ENCODE data around the gene MPI. TPM values are rescaled to one million over a fixed set of nuclear protein-coding genes. Genes with fewer than 3 reads are reported as not detected.
A peak's percentile ranks its signal among the peaks of the same experiment; 100 is the strongest.
"Not testable (repeated sequence)": the region's sequence is repeated elsewhere in the genome, so short reads cannot be mapped to it uniquely, and the experiment has no call there.

The MPI gene
- total RNA-seq, 2 experiments from 2014 or later, result 75.7 to 93.3 TPM

DNA sequence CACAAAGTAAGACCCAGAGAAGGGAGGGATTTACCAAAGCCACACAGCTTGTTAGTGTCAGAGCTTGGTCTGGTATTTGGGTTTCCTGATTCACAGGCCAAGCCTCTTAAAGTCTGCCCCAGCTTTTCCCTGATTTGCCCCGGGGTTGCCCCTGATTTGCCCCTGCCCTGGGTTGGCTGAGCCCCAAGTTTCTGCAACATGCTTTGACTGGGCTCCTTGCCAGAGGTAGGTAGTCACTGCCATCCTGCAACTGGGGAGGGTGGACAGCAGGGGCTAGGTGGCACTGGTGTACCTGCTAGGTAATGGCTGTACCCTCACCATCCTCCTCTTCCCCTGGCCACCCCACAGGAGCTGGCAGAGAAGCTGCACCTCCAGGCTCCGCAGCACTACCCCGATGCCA lies 2.5 kb downstream of the MPI start:
- ATAC-seq, result no peak
- Mint-ChIP-seq H3K4me1 (peaks cover 46% of the 10 kb centered on the region), H3K27ac (peak overlapping the region; percentile 31), H3K4me3 (no peak overlapping the region), H3K27me3 (no peaks in the 10 kb centered on the region), H3K36me3 (ENCODE audit: low read depth) (peaks cover 45% of the 10 kb centered on the region), H3K9me3 (ENCODE audit: low read depth) (no peaks in the 10 kb centered on the region)
- intact Hi-C loops (cut with DNase I, micrococcal nuclease), result loop anchor here in 1 of 2 experiments (5.0 kb wide), 1 partner anchor 110 kb away; the partner anchor contains the start of gene CSK
- peak; percentile 28 for DNase-seq
- POLR2A ChIA-PET, result interaction anchor here (1.0 kb wide), 1 partner anchor 14 kb away, joined by 3 read pairs; no protein-coding TSS in a partner anchor
- CTCF ChIA-PET, result interaction anchor here (0.6 to 1.7 kb wide), 2 partner anchors 9 to 116 kb away, joined by 3 to 17 read pairs; no protein-coding TSS in a partner anchor

GRCh38 chr15:74892931-74893330 lies 3.1 kb downstream of the MPI start:
- intact Hi-C loops (cut with DNase I, micrococcal nuclease), result loop anchor here in 1 of 2 experiments (5.0 kb wide), 1 partner anchor 111 kb away; the partner anchor contains the start of gene CSK
- DNase-seq (no peak), ATAC-seq (no peak)
- Mint-ChIP-seq H3K4me1 (peaks cover 46% of the 10 kb centered on the region), H3K4me3 (no peak overlapping the region), H3K36me3 (ENCODE audit: low read depth) (peaks cover 46% of the 10 kb centered on the region), H3K27me3 (no peaks in the 10 kb centered on the region), H3K9me3 (ENCODE audit: low read depth) (no peaks in the 10 kb centered on the region), H3K27ac (peak overlapping the region; percentile 53)
- ChIA-PET CTCF (interaction anchor here (0.7 kb wide), 1 partner anchor 9 kb away, joined by 4 read pairs; no protein-coding TSS in a partner anchor), POLR2A (no interaction called here)

DNA sequence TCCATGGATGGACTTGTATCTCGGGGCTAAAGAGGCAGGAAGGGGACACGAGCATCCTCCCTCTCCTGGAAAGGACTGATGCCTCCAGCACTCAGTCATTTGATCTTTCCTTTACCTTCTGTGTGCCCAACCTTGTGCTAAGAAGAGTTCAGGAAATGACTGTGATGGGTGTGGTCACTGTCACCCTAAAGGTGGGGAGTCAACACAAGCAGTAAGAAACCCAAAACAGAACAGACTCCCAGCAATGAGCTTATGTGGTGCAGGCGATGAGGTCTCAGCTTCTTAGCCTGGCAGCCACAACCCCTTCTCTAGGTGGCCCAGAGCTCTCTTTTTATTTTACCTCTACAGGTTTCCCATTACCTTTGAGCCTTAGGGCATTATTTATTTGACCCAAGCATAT lies 3.8 kb downstream of the MPI start:
- ChIA-PET CTCF (interaction anchor here (0.6 to 0.7 kb wide), 3 partner anchors 13 to 571 kb away, joined by 3 to 4 read pairs (median 3); partner anchors contain the start of gene FAM219B), POLR2A (interaction anchor here (0.6 to 1.0 kb wide), 3 partner anchors 44 to 1000 kb away, joined by 3 to 6 read pairs (median 6); partner anchors contain the start of gene COX5A)
- Mint-ChIP-seq H3K4me1 (peaks cover 46% of the 10 kb centered on the region), H3K27me3 (no peaks in the 10 kb centered on the region), H3K36me3 (ENCODE audit: low read depth) (peaks cover 49% of the 10 kb centered on the region), H3K27ac (peak overlapping the region; percentile 53), H3K9me3 (ENCODE audit: low read depth) (no peaks in the 10 kb centered on the region), H3K4me3 (no peak overlapping the region)
- intact Hi-C loops (cut with DNase I, micrococcal nuclease), result loop anchor here in 1 of 2 experiments (5.0 kb wide), 1 partner anchor 111 kb away; the partner anchor contains the start of gene CSK
- no peak for DNase-seq
- peak; percentile 11 for ATAC-seq

- not testable (repeated sequence) for DNase-seq; H3K9me3 Mint-ChIP-seq (ENCODE audit: low read depth); H3K27me3 Mint-ChIP-seq; H3K27ac Mint-ChIP-seq; ATAC-seq; H3K4me3 Mint-ChIP-seq
- ChIA-PET CTCF (interaction anchor here (0.6 to 0.7 kb wide), 3 partner anchors 47 to 627 kb away, joined by 3 read pairs; no protein-coding TSS in a partner anchor), POLR2A (interaction anchor here (0.7 to 1.0 kb wide), 2 partner anchors 44 to 46 kb away, joined by 6 read pairs; partner anchors contain the start of gene COX5A)
- peaks cover 49% of the 10 kb centered on the region for H3K36me3 Mint-ChIP-seq (ENCODE audit: low read depth)
- intact Hi-C loops (cut with DNase I, micrococcal nuclease), result loop anchor here in 1 of 2 experiments (5.0 kb wide), 1 partner anchor 112 kb away; the partner anchor contains the start of gene CSK
- H3K4me1 Mint-ChIP-seq, result peaks cover 39% of the 10 kb centered on the region
Measured at GRCh38 chr15:74894383-74894782, 4.5 kb downstream of the MPI start.

- Mint-ChIP-seq H3K27ac (no peak overlapping the region), H3K27me3 (no peaks in the 10 kb centered on the region), H3K4me1 (peaks cover 33% of the 10 kb centered on the region), H3K4me3 (no peak overlapping the region), H3K9me3 (ENCODE audit: low read depth) (no peaks in the 10 kb centered on the region), H3K36me3 (ENCODE audit: low read depth) (peaks cover 52% of the 10 kb centered on the region)
- DNase-seq, result no peak
- POLR2A ChIA-PET, result no interaction called here
- intact Hi-C loops (cut with DNase I, micrococcal nuclease), result no loop called here
- CTCF ChIA-PET, result interaction anchor here (0.6 to 1.5 kb wide), 2 partner anchors 125 to 660 kb away, joined by 4 to 5 read pairs; partner anchors contain the start of gene CCDC33
- ATAC-seq, result no peak
Measured at GRCh38 chr15:74895830-74896229, 6.0 kb downstream of the MPI start.

GRCh38 chr15:74896316-74896715 lies 6.5 kb downstream of the MPI start:
- peaks cover 53% of the 10 kb centered on the region for H3K36me3 Mint-ChIP-seq (ENCODE audit: low read depth)
- intact Hi-C loops (cut with DNase I, micrococcal nuclease), result no loop called here
- no peak overlapping the region for H3K4me3 Mint-ChIP-seq
- no peaks in the 10 kb centered on the region for H3K9me3 Mint-ChIP-seq (ENCODE audit: low read depth)
- DNase-seq, result no peak
- no peaks in the 10 kb centered on the region for H3K27me3 Mint-ChIP-seq
- ChIA-PET CTCF (interaction anchor here (0.7 to 1.5 kb wide), 2 partner anchors 41 to 125 kb away, joined by 3 to 4 read pairs; no protein-coding TSS in a partner anchor), POLR2A (no interaction called here)
- peaks cover 29% of the 10 kb centered on the region for H3K4me1 Mint-ChIP-seq
- H3K27ac Mint-ChIP-seq, result no peak overlapping the region
- ATAC-seq, result no peak

- H3K36me3 Mint-ChIP-seq (ENCODE audit: low read depth), result peaks cover 49% of the 10 kb centered on the region
- intact Hi-C loops (cut with DNase I, micrococcal nuclease), result no loop called here
- no peak overlapping the region for H3K27ac Mint-ChIP-seq
- H3K4me3 Mint-ChIP-seq, result no peak overlapping the region
- ChIA-PET CTCF (interaction anchor here (0.6 to 2.4 kb wide), 4 partner anchors 10 to 101 kb away, joined by 3 to 8 read pairs (median 4); partner anchors contain the start of gene FAM219B), POLR2A (no interaction called here)
- DNase-seq, result no peak
- ATAC-seq, result no peak
- H3K27me3 Mint-ChIP-seq, result no peaks in the 10 kb centered on the region
- peaks cover 28% of the 10 kb centered on the region for H3K4me1 Mint-ChIP-seq
- no peaks in the 10 kb centered on the region for H3K9me3 Mint-ChIP-seq (ENCODE audit: low read depth)
Measured at GRCh38 chr15:74897300-74897701, 7.5 kb downstream of the MPI start.

DNA sequence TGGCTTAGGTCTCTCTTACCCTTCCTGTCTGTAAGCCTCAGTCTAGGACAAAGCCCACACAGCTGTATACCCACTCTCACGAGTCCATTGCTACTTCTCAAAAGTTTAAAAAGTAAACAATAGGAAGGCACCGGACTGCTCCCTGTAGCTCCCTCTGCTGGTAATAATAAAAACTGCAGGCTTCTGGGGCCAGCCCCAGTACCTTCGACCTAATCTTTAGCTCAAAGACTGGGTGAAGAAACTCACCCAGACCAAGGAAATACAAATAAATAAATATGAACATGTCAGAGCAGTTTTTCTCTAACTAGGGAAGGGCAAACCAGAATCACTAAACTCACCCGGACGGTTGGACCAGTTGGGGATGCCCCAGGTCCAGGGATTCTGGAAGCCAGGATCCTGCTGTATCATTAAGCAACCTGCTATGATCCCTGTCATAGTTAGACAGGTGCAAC lies 11.8 kb downstream of the MPI start:
- H3K36me3 Mint-ChIP-seq (ENCODE audit: low read depth), result peaks cover 45% of the 10 kb centered on the region

GRCh38 chr15:74902295-74903075 lies 12.6 kb downstream of the MPI start:
- H3K27ac Mint-ChIP-seq, result peak overlapping the region; percentile 47
- H3K9me3 Mint-ChIP-seq (ENCODE audit: low read depth), result no peaks in the 10 kb centered on the region
- H3K36me3 Mint-ChIP-seq (ENCODE audit: low read depth), result peaks cover 44% of the 10 kb centered on the region
- POLR2A ChIA-PET, result no interaction called here
- DNase-seq (no peak), ATAC-seq (no peak)
- intact Hi-C loops (cut with DNase I, micrococcal nuclease), result loop anchor here in 1 of 2 experiments (5.0 kb wide), 2 partner anchors 265 to 285 kb away; partner anchors contain the start of gene CLK3
- H3K4me1 Mint-ChIP-seq, result peaks cover 40% of the 10 kb centered on the region
- no peak overlapping the region for H3K4me3 Mint-ChIP-seq
- no peaks in the 10 kb centered on the region for H3K27me3 Mint-ChIP-seq
- CTCF ChIA-PET, result interaction anchor here (0.7 to 6.1 kb wide), 50 partner anchors 8 to 362 kb away, joined by 3 to 64 read pairs (median 5); partner anchors contain the start of genes ARID3B, COX5A, CPLX3 and MPI

More for the DNA sequence above, 11.8 kb downstream of the MPI start:
- ATAC-seq, result peak; percentile 34
- CTCF ChIA-PET, result interaction anchor here (0.6 to 6.1 kb wide), 60 partner anchors 9 to 730 kb away, joined by 3 to 64 read pairs (median 4); partner anchors contain the start of genes ARID3B, COX5A, CPLX3 and EDC3
- intact Hi-C loops (cut with DNase I, micrococcal nuclease), result loop anchor here (1.0 to 5.0 kb wide), 5 partner anchors 49 to 284 kb away; partner anchors contain the start of genes CLK3 (in 1 of the 2) and ULK3 (in 1 of the 2)
- H3K4me3 Mint-ChIP-seq, result no peak overlapping the region
- peak overlapping the region; percentile 59 for H3K27ac Mint-ChIP-seq
- no peaks in the 10 kb centered on the region for H3K9me3 Mint-ChIP-seq (ENCODE audit: low read depth)
- DNase-seq, result peak; percentile 72
- POLR2A ChIA-PET, result interaction anchor here (0.6 kb wide), 2 partner anchors 117 to 887 kb away, joined by 3 read pairs; no protein-coding TSS in a partner anchor
- H3K27me3 Mint-ChIP-seq, result no peaks in the 10 kb centered on the region
- peaks cover 34% of the 10 kb centered on the region for H3K4me1 Mint-ChIP-seq

- H3K4me3 Mint-ChIP-seq, result no peak overlapping the region
- no peaks in the 10 kb centered on the region for H3K9me3 Mint-ChIP-seq (ENCODE audit: low read depth)
- CTCF ChIA-PET, result interaction anchor here (0.6 to 6.1 kb wide), 4 partner anchors 30 to 133 kb away, joined by 3 to 64 read pairs (median 21); partner anchors contain the start of gene SCAMP2
- intact Hi-C loops (cut with DNase I, micrococcal nuclease), result loop anchor here in 1 of 2 experiments (5.0 kb wide), 2 partner anchors 266 to 286 kb away; partner anchors contain the start of gene CLK3
- H3K4me1 Mint-ChIP-seq, result peaks cover 44% of the 10 kb centered on the region
- H3K27ac Mint-ChIP-seq, result peak overlapping the region; percentile 43
- H3K36me3 Mint-ChIP-seq (ENCODE audit: low read depth), result peaks cover 42% of the 10 kb centered on the region
- POLR2A ChIA-PET, result interaction anchor here (0.6 kb wide), 1 partner anchor 120 kb away, joined by 4 read pairs; the partner anchor contains the start of gene PPCDC
- no peak for DNase-seq
- no peak for ATAC-seq
- no peaks in the 10 kb centered on the region for H3K27me3 Mint-ChIP-seq
Measured at GRCh38 chr15:74903676-74904075, 13.8 kb downstream of the MPI start.
